Uterus (tissue), 2 donors: Measurements from ENCODE around the gene BCAR3.

ENCODE experiments used
- CTCF ChIP-seq, 4 experiments: fragments of 200-600 bp in 2 of 4; fragments of 450-650 bp in 2 of 4; sonication (generic) in 2 of 4; IDR thresholded peaks; one replicate each; pipeline ENCODE4 v1.5.1; 2016 to 2019; ENCODE audit warnings: antibody characterized with exemption in 4 of 4, mild to moderate bottlenecking in 2 of 4, moderate library complexity in 1 of 4
- POLR2A ChIP-seq, 2 donors: fragments of 450-650 bp; IDR thresholded peaks; one replicate each; pipeline ENCODE4 v1.6.1; 2016; ENCODE audit warnings: antibody characterized with exemption in 2 of 2, mild to moderate bottlenecking in 1 of 2, moderate library complexity in 1 of 2

- TF ChIP-seq POLR2A (IDR thresholded peaks at IDR 0.05) (no peak), CTCF (IDR thresholded peaks at IDR 0.05) (no peak)
Measured at GRCh38 chr1:93661829-93662474, 19.7 kb downstream of the BCAR3 start.
